Parathyroid adenoma (tissue), 2 donors: Measurements from ENCODE around the gene IL17RD.

ENCODE experiments used
- H2AFZ ChIP-seq: fragments of 300-600 bp; sonication (generic); one replicate; pipeline ENCODE4 v1.7.0; 2017; ENCODE audit warnings: antibody characterized with exemption, mild to moderate bottlenecking
- H3K27ac ChIP-seq: fragments of 300-600 bp; sonication (generic); one replicate; pipeline ENCODE4 v1.7.0; 2017
- H3K27me3 ChIP-seq: fragments of 300-600 bp; sonication (generic); one replicate; pipeline ENCODE4 v1.7.0; 2017; ENCODE audit warnings: low read length; ENCODE audit not compliant: control insufficient read depth, insufficient read depth
- H3K36me3 ChIP-seq: fragments of 300-600 bp; sonication (generic); one replicate; pipeline ENCODE4 v1.7.0; 2017; ENCODE audit warnings: low read length; ENCODE audit not compliant: control insufficient read depth, insufficient read depth
- H3K4me1 ChIP-seq: fragments of 300-600 bp; sonication (generic); one replicate; pipeline ENCODE4 v1.7.0; 2017; ENCODE audit warnings: control low read depth
- H3K4me2 ChIP-seq: fragments of 300-600 bp; sonication (generic); one replicate; pipeline ENCODE4 v1.7.0; 2017; ENCODE audit warnings: low read length
- H3K4me3 ChIP-seq: fragments of 300-600 bp; sonication (generic); one replicate; pipeline ENCODE4 v1.7.0; 2017; ENCODE audit warnings: low read depth, low read length
- H3K79me2 ChIP-seq: fragments of 300-600 bp; sonication (generic); one replicate; pipeline ENCODE4 v1.7.0; 2017; ENCODE audit warnings: control low read depth
- H3K9ac ChIP-seq: fragments of 300-600 bp; sonication (generic); one replicate; pipeline ENCODE4 v1.7.0; 2017; ENCODE audit warnings: mild to moderate bottlenecking
- H3K9me3 ChIP-seq: fragments of 300-600 bp; sonication (generic); one replicate; pipeline ENCODE4 v1.7.0; 2017; ENCODE audit warnings: low read length; ENCODE audit not compliant: control insufficient read depth
- TF ChIP-seq, protein P1 (sequence below): fragments of 300-600 bp; sonication (generic); IDR thresholded peaks from one replicate; pipeline ENCODE4 v1.7.0; 2017; ENCODE audit warnings: antibody characterized with exemption, mild to moderate bottlenecking
- donor health status: primary hyperparathyroidism.

IL17RD gene

DNA sequence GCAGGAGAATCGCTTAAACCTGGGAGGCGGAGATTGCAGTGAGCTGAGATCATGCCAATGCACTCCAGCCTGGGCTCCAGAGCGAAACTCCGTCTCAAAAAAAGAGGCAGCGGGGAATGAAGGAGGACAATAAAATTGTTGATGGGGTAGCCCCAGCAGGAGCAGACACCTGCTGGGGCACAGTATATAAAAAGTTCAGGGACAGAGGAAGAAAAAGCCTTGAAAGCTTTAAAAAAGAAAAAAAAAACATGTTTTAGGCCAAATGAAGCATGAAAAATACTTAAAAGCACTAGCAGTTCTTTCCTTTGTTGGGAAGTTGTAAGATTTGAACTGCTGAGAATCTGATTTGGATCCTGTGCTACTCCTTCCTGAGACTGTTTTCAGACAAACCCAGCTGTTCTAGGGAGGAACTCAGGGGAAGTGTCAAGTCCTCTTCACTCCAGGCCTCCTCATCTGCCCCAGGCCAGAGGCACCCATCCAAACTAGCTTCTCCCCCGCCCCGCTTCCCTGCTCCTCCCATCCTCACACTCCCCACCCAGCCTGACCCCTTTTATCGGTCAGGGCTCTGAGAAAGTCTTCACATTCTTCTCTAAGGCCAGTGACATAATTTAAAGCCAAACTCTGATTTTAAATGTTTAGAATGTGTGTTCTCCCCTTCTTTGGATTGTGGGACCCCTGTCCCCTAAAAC is 4.9 kb downstream of the IL17RD start:
- no peak overlapping the region for H3K4me3 ChIP-seq
- no peak overlapping the region for H3K4me2 ChIP-seq
- H3K27me3 ChIP-seq, result no peaks in the 10 kb centered on the region
- H3K79me2 ChIP-seq, result no peaks in the 10 kb centered on the region
- TF ChIP-seq, protein P1, sequence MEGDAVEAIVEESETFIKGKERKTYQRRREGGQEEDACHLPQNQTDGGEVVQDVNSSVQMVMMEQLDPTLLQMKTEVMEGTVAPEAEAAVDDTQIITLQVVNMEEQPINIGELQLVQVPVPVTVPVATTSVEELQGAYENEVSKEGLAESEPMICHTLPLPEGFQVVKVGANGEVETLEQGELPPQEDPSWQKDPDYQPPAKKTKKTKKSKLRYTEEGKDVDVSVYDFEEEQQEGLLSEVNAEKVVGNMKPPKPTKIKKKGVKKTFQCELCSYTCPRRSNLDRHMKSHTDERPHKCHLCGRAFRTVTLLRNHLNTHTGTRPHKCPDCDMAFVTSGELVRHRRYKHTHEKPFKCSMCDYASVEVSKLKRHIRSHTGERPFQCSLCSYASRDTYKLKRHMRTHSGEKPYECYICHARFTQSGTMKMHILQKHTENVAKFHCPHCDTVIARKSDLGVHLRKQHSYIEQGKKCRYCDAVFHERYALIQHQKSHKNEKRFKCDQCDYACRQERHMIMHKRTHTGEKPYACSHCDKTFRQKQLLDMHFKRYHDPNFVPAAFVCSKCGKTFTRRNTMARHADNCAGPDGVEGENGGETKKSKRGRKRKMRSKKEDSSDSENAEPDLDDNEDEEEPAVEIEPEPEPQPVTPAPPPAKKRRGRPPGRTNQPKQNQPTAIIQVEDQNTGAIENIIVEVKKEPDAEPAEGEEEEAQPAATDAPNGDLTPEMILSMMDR, result no peak
- no peak overlapping the region for H3K27ac ChIP-seq
- H3K9ac ChIP-seq, result no peak overlapping the region
- no peaks in the 10 kb centered on the region for H3K4me1 ChIP-seq
- H3K36me3 ChIP-seq, result no peaks in the 10 kb centered on the region
- no peaks in the 10 kb centered on the region for H3K9me3 ChIP-seq
- no peak overlapping the region for H2AFZ ChIP-seq

DNA sequence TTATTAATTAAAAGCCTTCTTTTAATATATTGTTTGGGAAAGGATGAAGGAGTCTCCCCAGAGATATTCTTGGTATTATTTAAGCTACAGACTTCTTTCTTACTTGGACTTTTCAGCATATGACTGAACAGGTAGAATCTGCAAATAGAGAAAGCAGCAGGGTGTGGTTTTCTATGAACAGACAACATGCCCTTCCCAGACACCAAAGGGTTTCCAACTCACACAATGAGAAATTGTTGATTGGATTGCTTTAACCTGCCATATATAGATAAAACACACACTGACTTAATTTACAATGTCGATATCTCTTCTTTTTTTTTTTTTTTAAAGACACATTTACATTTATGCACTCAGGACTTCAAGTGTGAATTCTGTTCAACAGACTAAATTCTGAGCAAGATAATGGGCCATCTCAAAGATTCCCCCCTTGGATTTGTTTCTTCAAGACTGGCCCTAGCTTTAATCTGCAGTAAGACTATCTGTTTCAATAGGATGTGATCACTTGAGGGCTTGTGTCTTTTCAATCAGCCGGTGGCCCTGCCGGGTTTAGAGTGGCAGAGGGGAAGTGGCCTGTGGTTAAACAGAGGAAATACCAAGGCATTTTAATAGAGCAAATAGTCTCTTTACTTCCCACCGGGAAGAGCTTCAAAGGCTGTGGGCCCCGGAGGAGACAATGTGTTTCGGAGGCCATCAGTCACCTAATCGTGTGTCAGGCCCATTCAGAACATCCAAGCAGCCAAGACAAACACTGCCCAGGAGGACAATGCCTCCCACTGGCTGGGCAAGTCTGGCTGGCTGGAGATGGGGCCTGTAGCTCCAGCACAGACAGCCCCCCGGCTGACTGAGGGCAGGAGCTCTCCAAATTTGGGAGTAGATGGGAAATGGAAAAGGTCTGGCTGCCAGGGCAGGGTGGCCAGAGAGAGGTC is 6.1 kb downstream of the IL17RD start:
- Histone ChIP-seq H3K4me2 (no peak overlapping the region), H3K79me2 (no peaks in the 10 kb centered on the region), H3K4me1 (no peaks in the 10 kb centered on the region), H2AFZ (no peak overlapping the region), H3K27ac (no peak overlapping the region), H3K36me3 (no peaks in the 10 kb centered on the region), H3K4me3 (no peak overlapping the region), H3K27me3 (no peaks in the 10 kb centered on the region), H3K9ac (no peak overlapping the region), H3K9me3 (no peaks in the 10 kb centered on the region)
- TF ChIP-seq, protein P1, result no peak

DNA sequence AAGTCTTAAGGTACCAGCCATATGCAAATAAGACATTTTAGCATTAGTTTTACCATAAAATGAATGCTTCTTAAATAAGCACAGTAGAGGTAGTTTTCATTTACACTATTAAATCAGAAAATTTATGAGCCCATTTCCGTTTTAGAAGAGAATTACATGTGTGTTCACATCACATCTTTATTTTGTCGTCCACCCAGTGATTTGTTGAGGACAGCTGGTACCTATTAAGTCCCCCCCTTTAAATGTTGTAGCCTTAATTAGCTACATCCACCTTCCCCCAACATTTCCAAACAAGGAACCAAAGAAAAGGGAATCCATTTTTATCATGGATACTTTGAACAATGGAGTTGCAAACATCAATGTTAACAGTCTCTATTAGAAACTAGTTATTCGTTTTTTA is 6.8 kb downstream of the IL17RD start:
- no peak overlapping the region for H3K4me2 ChIP-seq
- no peaks in the 10 kb centered on the region for H3K36me3 ChIP-seq
- H3K4me1 ChIP-seq, result no peaks in the 10 kb centered on the region
- no peaks in the 10 kb centered on the region for H3K9me3 ChIP-seq
- TF ChIP-seq, protein P1, result no peak
- no peaks in the 10 kb centered on the region for H3K27me3 ChIP-seq
- no peak overlapping the region for H2AFZ ChIP-seq
- no peak overlapping the region for H3K27ac ChIP-seq
- H3K4me3 ChIP-seq, result no peak overlapping the region
- no peaks in the 10 kb centered on the region for H3K79me2 ChIP-seq
- H3K9ac ChIP-seq, result no peak overlapping the region

DNA sequence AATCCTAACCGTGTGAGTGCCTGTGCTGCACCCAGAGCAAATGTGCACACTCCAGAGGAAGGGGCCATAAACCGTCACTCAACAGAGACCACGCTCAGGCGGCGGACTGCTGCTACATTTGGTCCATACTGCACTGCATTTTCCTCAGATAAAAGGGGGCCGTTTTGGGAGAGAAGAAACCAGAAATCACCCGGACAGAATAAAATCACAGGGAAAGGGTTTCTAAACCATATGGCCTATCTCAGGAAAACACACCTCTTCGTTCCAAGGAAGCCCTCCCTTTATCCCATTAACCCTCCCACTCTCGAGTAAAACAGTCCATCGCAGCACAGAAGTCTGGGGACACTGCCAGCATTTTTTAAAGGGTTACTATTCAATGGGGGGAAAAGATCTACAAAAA is 7.6 kb downstream of the IL17RD start:
- no peak overlapping the region for H3K27ac ChIP-seq
- no peaks in the 10 kb centered on the region for H3K27me3 ChIP-seq
- no peaks in the 10 kb centered on the region for H3K9me3 ChIP-seq
- H3K36me3 ChIP-seq, result no peaks in the 10 kb centered on the region
- H3K4me2 ChIP-seq, result no peak overlapping the region
- H3K4me3 ChIP-seq, result no peak overlapping the region
- TF ChIP-seq, protein P1, result no peak
- H3K9ac ChIP-seq, result no peak overlapping the region
- no peaks in the 10 kb centered on the region for H3K4me1 ChIP-seq
- H3K79me2 ChIP-seq, result no peaks in the 10 kb centered on the region
- H2AFZ ChIP-seq, result no peak overlapping the region
